Measurements from ENCODE around the gene CFAP65. TPM values are rescaled to one million over a fixed set of nuclear protein-coding genes. Genes with fewer than 3 reads are reported as not detected.

The CFAP65 gene
- total RNA-seq, 2 donors from 2014 or later: 4.4 TPM; not detected in 1

DNA sequence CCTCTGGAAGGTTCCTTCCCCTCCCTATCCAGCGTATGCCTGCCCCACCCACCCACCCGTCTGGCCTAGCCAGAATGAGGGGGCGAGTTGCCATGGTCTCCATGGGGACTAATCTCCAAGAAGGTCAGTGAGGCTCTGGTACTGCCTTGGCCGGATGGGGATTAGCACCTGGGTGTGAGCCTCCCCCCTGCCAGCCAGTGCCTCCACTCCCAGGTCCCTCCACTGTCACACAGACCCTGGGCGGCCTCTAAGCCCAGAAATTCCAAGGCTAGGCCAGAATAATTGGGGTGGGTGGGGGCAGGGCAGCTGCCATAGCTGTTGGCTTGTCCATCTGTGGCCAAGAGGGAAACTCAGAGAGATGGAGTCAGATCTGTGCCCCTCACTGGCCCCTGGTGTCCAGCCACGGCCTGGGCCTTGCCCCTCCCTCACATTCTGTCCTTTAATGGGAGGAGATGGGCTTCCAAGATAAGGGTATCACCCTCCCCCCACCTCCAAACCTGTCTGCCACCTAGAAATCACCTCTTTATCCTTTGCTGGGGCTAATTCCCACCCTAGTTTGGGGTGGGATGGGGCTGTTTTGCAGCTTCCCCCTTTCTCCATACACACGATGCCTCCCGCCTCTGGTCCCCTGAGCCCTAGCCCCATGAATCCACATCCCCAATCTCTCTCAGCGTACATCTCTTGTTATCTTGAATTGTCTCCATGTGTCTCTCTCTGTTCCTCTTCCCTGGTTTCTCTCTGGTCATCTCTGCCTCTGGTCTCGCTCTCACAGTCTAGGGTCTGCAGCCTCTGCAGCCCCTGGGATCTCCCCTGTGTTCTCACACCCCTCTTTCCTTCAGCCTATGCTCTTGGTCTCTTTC is 42.1 kb downstream of the CFAP65 start:
- intact Hi-C loops (cut with DNase I): no loop called here
- Histone ChIP-seq H3K4me1 (replicated peaks) (peaks cover 15% of the 10 kb centered on the region), H3K27ac (peak overlapping the region; percentile 93 to 95), H3K9me3 (no peaks in the 10 kb centered on the region), H3K4me3 (no peak overlapping the region), H3K36me3 (no peaks in the 10 kb centered on the region), H3K27me3 (replicated peaks; ENCODE audit: insufficient read depth) (no peaks in the 10 kb centered on the region)
- 61% methylated on average over 10 of the region's 10 CpGs for WGBS
- DNase-seq (ENCODE audit: low spot score): no peak
- no peak for TF ChIP-seq POLR2AphosphoS5 (IDR thresholded peaks at IDR 0.05)
- TF ChIP-seq, protein P1, sequence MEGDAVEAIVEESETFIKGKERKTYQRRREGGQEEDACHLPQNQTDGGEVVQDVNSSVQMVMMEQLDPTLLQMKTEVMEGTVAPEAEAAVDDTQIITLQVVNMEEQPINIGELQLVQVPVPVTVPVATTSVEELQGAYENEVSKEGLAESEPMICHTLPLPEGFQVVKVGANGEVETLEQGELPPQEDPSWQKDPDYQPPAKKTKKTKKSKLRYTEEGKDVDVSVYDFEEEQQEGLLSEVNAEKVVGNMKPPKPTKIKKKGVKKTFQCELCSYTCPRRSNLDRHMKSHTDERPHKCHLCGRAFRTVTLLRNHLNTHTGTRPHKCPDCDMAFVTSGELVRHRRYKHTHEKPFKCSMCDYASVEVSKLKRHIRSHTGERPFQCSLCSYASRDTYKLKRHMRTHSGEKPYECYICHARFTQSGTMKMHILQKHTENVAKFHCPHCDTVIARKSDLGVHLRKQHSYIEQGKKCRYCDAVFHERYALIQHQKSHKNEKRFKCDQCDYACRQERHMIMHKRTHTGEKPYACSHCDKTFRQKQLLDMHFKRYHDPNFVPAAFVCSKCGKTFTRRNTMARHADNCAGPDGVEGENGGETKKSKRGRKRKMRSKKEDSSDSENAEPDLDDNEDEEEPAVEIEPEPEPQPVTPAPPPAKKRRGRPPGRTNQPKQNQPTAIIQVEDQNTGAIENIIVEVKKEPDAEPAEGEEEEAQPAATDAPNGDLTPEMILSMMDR (IDR thresholded peaks at IDR 0.05): no peak
- TF ChIP-seq POLR2A (IDR thresholded peaks at IDR 0.05): no peak

DNA sequence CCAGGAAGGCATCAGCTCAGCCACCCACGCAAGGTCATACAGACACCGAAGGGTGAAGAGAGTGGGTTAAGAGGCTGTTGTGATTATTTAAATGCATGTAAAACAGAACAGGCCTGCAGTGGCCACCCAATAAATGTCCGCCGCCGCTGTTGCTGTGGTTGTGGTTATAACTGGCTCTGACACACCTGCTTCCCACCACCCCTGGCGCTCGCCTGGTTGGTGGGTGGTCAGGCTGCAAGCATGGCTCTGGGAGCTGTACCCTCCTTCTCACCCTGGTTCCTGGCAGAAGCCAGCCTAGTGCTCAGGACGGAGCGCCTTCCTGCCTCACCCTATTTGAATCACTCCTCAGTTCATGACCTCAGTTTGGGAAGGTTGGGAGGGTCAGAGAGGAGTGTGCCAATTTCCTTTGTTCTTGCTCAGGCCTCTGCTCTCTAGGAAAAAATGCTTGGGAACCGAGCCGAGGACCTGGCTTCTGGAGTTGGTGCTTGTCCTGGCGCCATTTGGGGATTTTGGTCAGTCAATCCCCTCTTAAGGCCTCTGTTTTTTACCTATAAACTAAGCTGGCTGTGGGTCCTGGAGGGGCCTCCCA is 42.8 kb downstream of the CFAP65 start:
- intact Hi-C loops (cut with DNase I): no loop called here
- no peaks in the 10 kb centered on the region for H3K27me3 ChIP-seq (replicated peaks; ENCODE audit: insufficient read depth)
- no peak overlapping the region for H3K4me3 ChIP-seq
- no peaks in the 10 kb centered on the region for H3K9me3 ChIP-seq
- H3K4me1 ChIP-seq (replicated peaks): peaks cover 23% of the 10 kb centered on the region
- no peak for TF ChIP-seq POLR2AphosphoS5 (IDR thresholded peaks at IDR 0.05)
- no peak for TF ChIP-seq POLR2A (IDR thresholded peaks at IDR 0.05)
- TF ChIP-seq, protein P1 (IDR thresholded peaks at IDR 0.05): no peak
- no peaks in the 10 kb centered on the region for H3K36me3 ChIP-seq
- WGBS: 67% methylated on average over 12 of the region's 12 CpGs
- peak overlapping the region in 1 of 2 donors; percentile 8 for H3K27ac ChIP-seq
- DNase-seq (ENCODE audit: low spot score): no peak

DNA sequence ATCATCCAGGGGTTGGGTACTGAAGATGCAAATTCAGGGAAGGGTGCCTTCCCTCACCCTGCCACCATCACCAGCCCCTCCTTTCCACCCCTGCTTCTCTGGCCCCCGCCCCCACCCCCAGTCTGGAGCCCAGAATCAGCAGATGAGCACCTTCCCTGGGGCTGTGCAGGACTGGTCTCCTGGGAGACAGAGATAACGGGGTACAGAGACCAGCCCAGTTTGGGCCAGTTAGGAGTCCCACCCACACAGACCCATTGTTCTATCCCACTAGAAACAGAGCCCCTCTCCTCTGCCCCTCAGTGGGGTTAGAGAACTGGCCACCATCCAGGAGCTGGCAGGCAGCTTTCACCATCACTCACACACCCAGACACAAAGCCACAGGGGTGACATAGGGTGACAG is 43.6 kb downstream of the CFAP65 start:
- 63% methylated on average over 2 of the region's 2 CpGs for WGBS
- H3K4me1 ChIP-seq (replicated peaks): peaks cover 27% of the 10 kb centered on the region
- TF ChIP-seq, protein P1 (IDR thresholded peaks at IDR 0.05): no peak
- TF ChIP-seq POLR2AphosphoS5 (IDR thresholded peaks at IDR 0.05) (no peak), POLR2A (IDR thresholded peaks at IDR 0.05) (no peak)
- DNase-seq (ENCODE audit: low spot score): no peak
- H3K36me3 ChIP-seq: no peaks in the 10 kb centered on the region
- H3K27me3 ChIP-seq (replicated peaks; ENCODE audit: insufficient read depth): no peaks in the 10 kb centered on the region
- H3K27ac ChIP-seq: peak overlapping the region; percentile 89 to 92
- intact Hi-C loops (cut with DNase I): no loop called here
- no peaks in the 10 kb centered on the region for H3K9me3 ChIP-seq
- H3K4me3 ChIP-seq: no peak overlapping the region

DNA sequence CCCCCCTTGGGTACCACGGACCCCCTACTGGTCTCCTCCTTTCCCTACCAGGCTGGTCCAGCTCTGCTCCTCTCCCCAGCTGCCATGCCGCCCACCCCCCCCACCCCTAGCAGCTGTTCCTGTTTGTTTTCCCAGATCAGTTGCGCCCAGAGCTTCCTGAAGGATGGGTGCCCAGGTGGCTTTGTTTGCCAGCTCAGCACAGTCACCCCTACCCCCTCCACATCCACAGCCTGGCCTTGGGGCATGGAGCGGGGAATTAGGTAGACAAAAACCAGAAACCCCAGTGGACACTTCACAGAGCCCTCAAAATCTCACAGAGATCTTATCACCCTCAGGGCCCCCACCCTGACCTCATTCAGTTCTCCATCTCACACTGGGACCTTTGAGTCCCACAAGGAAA is 44.4 kb downstream of the CFAP65 start:
- TF ChIP-seq POLR2AphosphoS5 (IDR thresholded peaks at IDR 0.05): peak; percentile 17
- TF ChIP-seq, protein P1 (IDR thresholded peaks at IDR 0.05): no peak
- Histone ChIP-seq H3K4me3 (no peak overlapping the region), H3K36me3 (no peaks in the 10 kb centered on the region), H3K27me3 (replicated peaks; ENCODE audit: insufficient read depth) (peaks cover 2% of the 10 kb centered on the region), H3K4me1 (replicated peaks) (peaks cover 22% of the 10 kb centered on the region), H3K27ac (peak overlapping the region; percentile 89 to 92), H3K9me3 (no peaks in the 10 kb centered on the region)
- 35% methylated on average over 3 of the region's 4 CpGs for WGBS
- intact Hi-C loops (cut with DNase I): no loop called here
- DNase-seq (ENCODE audit: low spot score): peak; percentile 64
